ENCODE data around the gene PPP2R2B.

DNA sequence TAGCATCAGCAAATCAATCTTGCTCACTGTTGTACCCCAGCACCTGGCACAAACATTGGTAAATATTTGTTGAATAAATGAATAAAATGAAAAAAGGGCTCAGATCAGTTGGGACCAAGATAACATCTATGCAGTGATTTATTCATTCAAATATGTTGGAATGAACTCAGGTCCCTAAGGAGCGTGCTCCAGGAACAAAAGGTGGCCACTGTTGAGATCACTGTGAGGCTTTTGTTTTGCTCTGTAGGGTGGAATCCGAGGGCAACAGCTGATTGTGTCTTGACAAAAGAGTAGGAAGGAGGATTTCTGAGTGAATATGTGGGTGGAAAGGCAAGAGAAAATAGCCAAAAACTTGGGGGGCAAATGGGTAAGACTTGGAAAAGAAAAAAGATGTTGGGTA lies 89.7 kb downstream of the PPP2R2B start:
- TF ChIP-seq NFRKB (IDR thresholded peaks at IDR 0.05): no peak
- TF ChIP-seq TARDBP (IDR thresholded peaks at IDR 0.05): no peak
- TF ChIP-seq PKNOX1 (IDR thresholded peaks at IDR 0.05): no peak
- TF ChIP-seq CTBP1 (IDR thresholded peaks at IDR 0.05; ENCODE audit: borderline replicate concordance): no peak
- no peak for TF ChIP-seq ZNF384 (IDR thresholded peaks at IDR 0.05)
- TF ChIP-seq ELF4 (IDR thresholded peaks at IDR 0.05): no peak
- no peak for TF ChIP-seq HDGF (IDR thresholded peaks at IDR 0.05; ENCODE audit: borderline replicate concordance)
- no peak for TF ChIP-seq FOXK2 (IDR thresholded peaks at IDR 0.05)
- TF ChIP-seq BHLHE40 (IDR thresholded peaks at IDR 0.05; ENCODE audit: borderline replicate concordance): no peak
- TF ChIP-seq FOXA1 (IDR thresholded peaks at IDR 0.05): no peak
- no peak for TF ChIP-seq SP1 (IDR thresholded peaks at IDR 0.05)
- no peak for TF ChIP-seq L3MBTL2 (conservative IDR thresholded peaks at IDR 0.05)
- TF ChIP-seq LEF1 (IDR thresholded peaks at IDR 0.05; ENCODE audit: borderline replicate concordance): no peak
- no peak for TF ChIP-seq SUZ12 (IDR thresholded peaks at IDR 0.05)
